ENCODE data around the gene ZMIZ1.

ZMIZ1 gene

GRCh38 chr10:79119306-79119705 lies 50.5 kb downstream of the ZMIZ1 start:
- DNase-seq: no peak
- no peak for TF ChIP-seq CTCF (IDR thresholded peaks at IDR 0.05; ENCODE audit: low read depth, low read length, missing control alignments)
- H3K27me3 ChIP-seq (replicated peaks): no peaks in the 10 kb centered on the region
- in situ Hi-C loops (cut with HindIII; ENCODE audit: low pct_ligation_motif_present, low sequenced_read_pairs): no loop called here
- no peak overlapping the region for H3K4me3 ChIP-seq (ENCODE audit: low read depth, low read length)
- H3K27ac ChIP-seq: no peak overlapping the region
- H3K36me3 ChIP-seq (replicated peaks): peaks cover 32% of the 10 kb centered on the region

- Histone ChIP-seq H3K27me3 (replicated peaks) (no peaks in the 10 kb centered on the region), H3K4me3 (ENCODE audit: low read depth, low read length) (no peak overlapping the region), H3K36me3 (replicated peaks) (peaks cover 46% of the 10 kb centered on the region), H3K27ac (no peak overlapping the region)
- no peak for TF ChIP-seq CTCF (IDR thresholded peaks at IDR 0.05; ENCODE audit: low read depth, low read length, missing control alignments)
- DNase-seq: no peak
- in situ Hi-C loops (cut with HindIII; ENCODE audit: low pct_ligation_motif_present, low sequenced_read_pairs): no loop called here
Measured at GRCh38 chr10:79123547-79123963, 54.8 kb downstream of the ZMIZ1 start.

- Histone ChIP-seq H3K27me3 (replicated peaks) (no peaks in the 10 kb centered on the region), H3K27ac (no peak overlapping the region), H3K36me3 (replicated peaks) (peaks cover 46% of the 10 kb centered on the region), H3K4me3 (ENCODE audit: low read depth, low read length) (no peak overlapping the region)
- in situ Hi-C loops (cut with HindIII; ENCODE audit: low pct_ligation_motif_present, low sequenced_read_pairs): no loop called here
- no peak for DNase-seq
- TF ChIP-seq CTCF (IDR thresholded peaks at IDR 0.05; ENCODE audit: low read depth, low read length, missing control alignments): no peak
Measured at GRCh38 chr10:79124066-79124465, 55.3 kb downstream of the ZMIZ1 start.

- no peak for TF ChIP-seq CTCF (IDR thresholded peaks at IDR 0.05; ENCODE audit: low read depth, low read length, missing control alignments)
- no peak overlapping the region for H3K4me3 ChIP-seq (ENCODE audit: low read depth, low read length)
- DNase-seq: no peak
- peaks cover 38% of the 10 kb centered on the region for H3K36me3 ChIP-seq (replicated peaks)
- in situ Hi-C loops (cut with HindIII; ENCODE audit: low pct_ligation_motif_present, low sequenced_read_pairs): no loop called here
- H3K27ac ChIP-seq: no peak overlapping the region
- no peaks in the 10 kb centered on the region for H3K27me3 ChIP-seq (replicated peaks)
Measured at GRCh38 chr10:79125092-79125491, 56.3 kb downstream of the ZMIZ1 start.

GRCh38 chr10:79126351-79127080 lies 57.8 kb downstream of the ZMIZ1 start:
- peak overlapping the region; percentile 42 for H3K27ac ChIP-seq

More at GRCh38 chr10:79126351-79127080, 57.8 kb downstream of the ZMIZ1 start:
- DNase-seq: no peak
- peaks cover 24% of the 10 kb centered on the region for H3K36me3 ChIP-seq (replicated peaks)
- H3K27me3 ChIP-seq (replicated peaks): no peaks in the 10 kb centered on the region
- H3K4me3 ChIP-seq (ENCODE audit: low read depth, low read length): no peak overlapping the region
- no peak for TF ChIP-seq CTCF (IDR thresholded peaks at IDR 0.05; ENCODE audit: low read depth, low read length, missing control alignments)
- in situ Hi-C loops (cut with HindIII; ENCODE audit: low pct_ligation_motif_present, low sequenced_read_pairs): no loop called here

Data from brain microvascular endothelial cell (primary cell).